Breast epithelium (tissue), 4 donors: Measurements from ENCODE around the gene BCL2. TPM values are rescaled to one million over a fixed set of nuclear protein-coding genes. Genes with fewer than 3 reads are reported as not detected.

Source experiments
- DNase-seq, 2 donors: peaks; one replicate each; pipeline ENCODE4 v3.0.0-alpha.2; 2019; ENCODE audit warnings: low spot score in 2 of 2
- H3K27ac ChIP-seq, 2 donors: fragments of 200-600 bp; sonication (generic) in 1 of 2; one replicate each; pipeline ENCODE4 v1.5.1; 2016 to 2019; ENCODE audit warnings: mild to moderate bottlenecking in 1 of 2
- H3K27me3 ChIP-seq, 2 donors: fragments of 200-600 bp; sonication (generic) in 1 of 2; one replicate each; pipeline versions ENCODE4 v1.5.1 to v1.6.0; 2017 to 2019; ENCODE audit warnings: control low read depth in 1 of 2, mild to moderate bottlenecking in 1 of 2
- H3K36me3 ChIP-seq: fragments of 200-600 bp; one replicate; pipeline ENCODE4 v1.5.1; 2019
- H3K4me1 ChIP-seq, 2 donors: fragments of 200-600 bp; sonication (generic); one replicate each; pipeline ENCODE4 v1.5.1; 2016 to 2019; ENCODE audit warnings: control low read depth in 1 of 2
- H3K4me3 ChIP-seq, 3 donors: fragments of 200-600 bp; sonication (generic); 1 replicate in 2 of 3; 2 replicates in 1 of 3; pipeline ENCODE4 v1.5.1; 2016 to 2019; ENCODE audit warnings: mild to moderate bottlenecking in 3 of 3, moderate library complexity in 2 of 3
- H3K9me3 ChIP-seq, 2 donors: fragments of 200-600 bp; sonication (generic) in 1 of 2; one replicate each; pipeline ENCODE4 v1.5.1; 2016 to 2019; ENCODE audit warnings: control low read depth in 1 of 2
- CTCF ChIP-seq, 3 donors: fragments of 450-650 bp; IDR thresholded peaks; one replicate each; pipeline ENCODE4 v1.5.1; 2016 to 2017; ENCODE audit warnings: antibody characterized with exemption in 3 of 3, mild to moderate bottlenecking in 3 of 3, moderate library complexity in 3 of 3
- POLR2A ChIP-seq: fragments of 450-650 bp; IDR thresholded peaks from one replicate; pipeline ENCODE4 v1.6.1; 2016; ENCODE audit warnings: antibody characterized with exemption, mild to moderate bottlenecking, moderate library complexity
- POLR2AphosphoS5 ChIP-seq, 3 donors: sonication (generic); formaldehyde crosslinking; IDR thresholded peaks; one replicate each; pipeline ENCODE4 v1.6.1; 2017; ENCODE audit warnings: antibody characterized with exemption in 3 of 3
- intact Hi-C: fragments of 100-400 bp; cut with DNase I; formaldehyde crosslinking; loops from one replicate; pipeline ENCODE4 v1.15.1; 2023; ENCODE audit warnings: low total_unique reads
- total RNA-seq, 3 donors: library from RNA; depleted of rRNA; stranded (reverse); fragments of >200 nt; gene quantifications; one replicate each; pipeline ENCODE4 v1.1.0, GENCODE V29; 2016

Gene BCL2
- total RNA-seq, 3 donors from 2014 or later, result 41.3 to 82.5 (median 43.6) TPM

GRCh38 chr18:63271148-63271547 lies 48.4 kb downstream of the BCL2 start:
- peak overlapping the region in 1 of 2 donors; percentile 8 for H3K27ac ChIP-seq
- DNase-seq, result no peak
- peaks cover 3 to 8% of the 10 kb centered on the region in 2 donors for H3K4me1 ChIP-seq

GRCh38 chr18:63267975-63268721 lies 51.4 kb downstream of the BCL2 start:
- Histone ChIP-seq H3K4me3 (no peak overlapping the region), H3K9me3 (no peaks in the 10 kb centered on the region), H3K4me1 (peaks cover 6 to 8% of the 10 kb centered on the region in 2 donors), H3K36me3 (no peaks in the 10 kb centered on the region), H3K27me3 (no peaks in the 10 kb centered on the region), H3K27ac (no peak overlapping the region)
- intact Hi-C loops, result no loop called here
- DNase-seq, result no peak
- TF ChIP-seq POLR2AphosphoS5 (IDR thresholded peaks at IDR 0.05) (no peak), POLR2A (no peak), CTCF (IDR thresholded peaks at IDR 0.05) (no peak)

More at GRCh38 chr18:63271148-63271547, 48.4 kb downstream of the BCL2 start:
- Histone ChIP-seq H3K9me3 (no peaks in the 10 kb centered on the region), H3K36me3 (no peaks in the 10 kb centered on the region), H3K4me3 (no peak overlapping the region), H3K27me3 (no peaks in the 10 kb centered on the region)
- intact Hi-C loops, result no loop called here
- no peak for TF ChIP-seq POLR2AphosphoS5 (IDR thresholded peaks at IDR 0.05)
- TF ChIP-seq POLR2A, result no peak
- no peak for TF ChIP-seq CTCF (IDR thresholded peaks at IDR 0.05)

- Histone ChIP-seq H3K4me1 (peaks cover 5 to 8% of the 10 kb centered on the region in 2 donors), H3K27ac (no peak overlapping the region), H3K36me3 (no peaks in the 10 kb centered on the region), H3K4me3 (no peak overlapping the region), H3K27me3 (no peaks in the 10 kb centered on the region), H3K9me3 (no peaks in the 10 kb centered on the region)
- no peak for DNase-seq
- TF ChIP-seq POLR2AphosphoS5 (IDR thresholded peaks at IDR 0.05), result no peak
- no peak for TF ChIP-seq CTCF (IDR thresholded peaks at IDR 0.05)
- no peak for TF ChIP-seq POLR2A
- intact Hi-C loops, result no loop called here
Observed at GRCh38 chr18:63266888-63267790, 52.4 kb downstream of the BCL2 start.

GRCh38 chr18:63265326-63265725 lies 54.2 kb downstream of the BCL2 start:
- no peaks in the 10 kb centered on the region for H3K36me3 ChIP-seq
- TF ChIP-seq CTCF (IDR thresholded peaks at IDR 0.05) (no peak), POLR2A (no peak), POLR2AphosphoS5 (IDR thresholded peaks at IDR 0.05) (no peak)
- H3K4me1 ChIP-seq, result peaks cover 5 to 6% of the 10 kb centered on the region in 2 donors
- peak overlapping the region; percentile 90 to 92 for H3K27ac ChIP-seq
- H3K27me3 ChIP-seq, result no peaks in the 10 kb centered on the region
- DNase-seq, result no peak
- no peak overlapping the region for H3K4me3 ChIP-seq
- H3K9me3 ChIP-seq, result no peaks in the 10 kb centered on the region
- intact Hi-C loops, result no loop called here

GRCh38 chr18:63264871-63265270 lies 54.7 kb downstream of the BCL2 start:
- Histone ChIP-seq H3K27me3 (no peaks in the 10 kb centered on the region), H3K27ac (peak overlapping the region; percentile 90 to 92), H3K36me3 (no peaks in the 10 kb centered on the region), H3K9me3 (no peaks in the 10 kb centered on the region), H3K4me1 (peaks cover 5 to 8% of the 10 kb centered on the region in 2 donors), H3K4me3 (no peak overlapping the region)
- no peak for TF ChIP-seq POLR2A
- TF ChIP-seq POLR2AphosphoS5 (IDR thresholded peaks at IDR 0.05), result no peak
- TF ChIP-seq CTCF (IDR thresholded peaks at IDR 0.05), result peak in 1 of 3 donors; percentile 13
- DNase-seq, result no peak
- intact Hi-C loops, result no loop called here
